ENCODE results near the gene DCUN1D5. TPM values are rescaled to one million over a fixed set of nuclear protein-coding genes. Genes with fewer than 3 reads are reported as not detected.

The DCUN1D5 gene
- polyA plus RNA-seq, 1 donor (not counting 4 experiments of a cell fraction or from before 2014, with no cell fraction given): 95.6 TPM

- DNase-seq (ENCODE audit: low read depth, low spot score) (no peak), FAIRE-seq (no peak)
- H3K27ac ChIP-seq (ENCODE audit: control insufficient read depth, insufficient read depth, low read length): no peak overlapping the region
- H3K4me2 ChIP-seq (ENCODE audit: control insufficient read depth, extremely low read depth, insufficient read depth, low read depth, low read length): no peak overlapping the region
- H3K9ac ChIP-seq (ENCODE audit: control insufficient read depth, extremely low read depth, insufficient read depth, low read length): no peak overlapping the region
- H3K36me3 ChIP-seq (ENCODE audit: control insufficient read depth in 2 of 2, extremely low read depth in 1 of 2, insufficient read depth in 2 of 2, low read length in 2 of 2): peaks cover 2 to 8% of the 10 kb centered on the region in 2 experiments
- H2AFZ ChIP-seq (ENCODE audit: control insufficient read depth, low read length): no peak overlapping the region
- TF ChIP-seq EZH2 (IDR thresholded peaks at IDR 0.05; ENCODE audit: low read length) (no peak), CTCF (optimal IDR thresholded peaks at IDR 0.05 in 1 of 3, IDR thresholded peaks at IDR 0.05 in 1 of 3, conservative IDR thresholded peaks at IDR 0.05 in 1 of 3; ENCODE audit: extremely low read depth in 1 of 3, insufficient read depth in 2 of 3, low read length in 3 of 3) (no peak)
- no peak overlapping the region for H3K4me3 ChIP-seq (ENCODE audit: control insufficient read depth in 2 of 3, extremely low read depth in 1 of 3, insufficient read depth in 2 of 3, low read depth in 1 of 3, low read length in 3 of 3)
- no peaks in the 10 kb centered on the region for H3K9me1 ChIP-seq (ENCODE audit: control insufficient read depth, extremely low read depth, insufficient read depth, low read length)
- H3K9me3 ChIP-seq (ENCODE audit: control insufficient read depth, low read depth, low read length): no peaks in the 10 kb centered on the region
- peaks cover 77% of the 10 kb centered on the region for H3K79me2 ChIP-seq (ENCODE audit: control insufficient read depth, insufficient read depth, low read length)
- dilution Hi-C loops (cut with MboI; ENCODE audit: extremely low pct_ligation_motif_present, low sequenced_read_pairs): no loop called here
- H4K20me1 ChIP-seq (ENCODE audit: control insufficient read depth, extremely low read depth, insufficient read depth, low read length): no peaks in the 10 kb centered on the region
- no peaks in the 10 kb centered on the region for H3K4me1 ChIP-seq (ENCODE audit: control insufficient read depth, extremely low read depth, insufficient read depth, low read length)
- no peaks in the 10 kb centered on the region for H3K27me3 ChIP-seq (ENCODE audit: control insufficient read depth, extremely low read depth, insufficient read depth, low read length)
These were observed 21.0 kb downstream of the DCUN1D5 start for GRCh38 chr11:103071008-103071407.

- Histone ChIP-seq H3K4me1 (ENCODE audit: control insufficient read depth, extremely low read depth, insufficient read depth, low read length) (no peaks in the 10 kb centered on the region), H3K27me3 (ENCODE audit: control insufficient read depth, extremely low read depth, insufficient read depth, low read length) (no peaks in the 10 kb centered on the region), H3K79me2 (ENCODE audit: control insufficient read depth, insufficient read depth, low read length) (peaks cover 74% of the 10 kb centered on the region), H3K4me2 (ENCODE audit: control insufficient read depth, extremely low read depth, insufficient read depth, low read depth, low read length) (no peak overlapping the region), H3K9me3 (ENCODE audit: control insufficient read depth, low read depth, low read length) (no peaks in the 10 kb centered on the region), H3K27ac (ENCODE audit: control insufficient read depth, insufficient read depth, low read length) (no peak overlapping the region), H3K36me3 (ENCODE audit: control insufficient read depth in 2 of 2, extremely low read depth in 1 of 2, insufficient read depth in 2 of 2, low read length in 2 of 2) (peaks cover 2 to 11% of the 10 kb centered on the region in 2 experiments), H3K9me1 (ENCODE audit: control insufficient read depth, extremely low read depth, insufficient read depth, low read length) (no peaks in the 10 kb centered on the region), H2AFZ (ENCODE audit: control insufficient read depth, low read length) (no peak overlapping the region), H4K20me1 (ENCODE audit: control insufficient read depth, extremely low read depth, insufficient read depth, low read length) (no peaks in the 10 kb centered on the region), H3K4me3 (ENCODE audit: control insufficient read depth in 2 of 3, extremely low read depth in 1 of 3, insufficient read depth in 2 of 3, low read depth in 1 of 3, low read length in 3 of 3) (no peak overlapping the region), H3K9ac (ENCODE audit: control insufficient read depth, extremely low read depth, insufficient read depth, low read length) (no peak overlapping the region)
- dilution Hi-C loops (cut with MboI; ENCODE audit: extremely low pct_ligation_motif_present, low sequenced_read_pairs): no loop called here
- FAIRE-seq: no peak
- TF ChIP-seq EZH2 (IDR thresholded peaks at IDR 0.05; ENCODE audit: low read length) (no peak), CTCF (optimal IDR thresholded peaks at IDR 0.05 in 1 of 3, IDR thresholded peaks at IDR 0.05 in 1 of 3, conservative IDR thresholded peaks at IDR 0.05 in 1 of 3; ENCODE audit: extremely low read depth in 1 of 3, insufficient read depth in 2 of 3, low read length in 3 of 3) (no peak)
- DNase-seq (ENCODE audit: low read depth, low spot score): no peak
These were observed 21.8 kb downstream of the DCUN1D5 start for GRCh38 chr11:103070142-103070541.

Measured in keratinocyte (primary cell).